ENCODE measurements around the gene ADA. TPM values are rescaled to one million over a fixed set of nuclear protein-coding genes. Genes with fewer than 3 reads are reported as not detected.
"Not testable (repeated sequence)": the region's sequence is repeated elsewhere in the genome, so short reads cannot be mapped to it uniquely, and the experiment has no call there.

Gene ADA
- total and polyA plus RNA-seq, 2 of the 13 experiments (the other 11 are each of a cell fraction or from before 2014, with no cell fraction given), result 2.5 to 11.3 TPM

DNA sequence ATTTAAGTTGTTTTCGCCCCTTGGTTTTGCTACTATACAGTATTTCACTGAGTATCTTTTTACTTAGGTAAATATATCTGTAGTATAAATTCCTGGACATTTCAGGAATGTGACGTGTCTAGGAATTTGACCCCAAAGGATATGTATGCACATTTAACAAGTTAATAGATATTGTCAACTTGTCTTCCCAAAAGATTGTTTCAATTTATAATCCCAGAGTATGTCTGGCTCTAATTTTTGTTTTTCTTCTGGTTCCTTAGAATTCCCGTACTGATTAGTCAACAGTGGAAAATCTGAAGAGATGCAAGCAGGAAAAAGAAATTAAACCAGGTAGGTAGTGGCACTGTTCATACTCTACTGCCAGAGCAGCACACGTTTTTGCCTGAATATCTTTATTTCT, 62.0 kb downstream of the ADA start:
- H3K4me3 ChIP-seq (replicated peaks in 1 of 3; ENCODE audit: insufficient read depth in 1 of 3, low read depth in 2 of 3, low read length in 3 of 3), result no peak overlapping the region
- intact Hi-C loops (cut with micrococcal nuclease; ENCODE audit: unreplicated experiment), result no loop called here
- POLR2A ChIA-PET, result no interaction called here
- in situ Hi-C loops (cut with HindIII; ENCODE audit: extremely low pct_ligation_motif_present, low pct_unique_long_range_greater_than_20kb), result no loop called here
- DNase-seq (ENCODE audit: low spot score) (no peak), FAIRE-seq (no peak), ATAC-seq (no peak)
- H3K27me3 ChIP-seq (ENCODE audit: control insufficient read depth in 1 of 2, insufficient read depth in 2 of 2, low read length in 2 of 2), result no peaks in the 10 kb centered on the region
- 89% methylated on average over 4 of the region's 4 CpGs for WGBS (ENCODE audit: low lambda C conversion rate)
- BruUV-seq (replicated peaks), result no TSS peak
- H3K9ac ChIP-seq (ENCODE audit: insufficient read depth, low read depth, low read length), result no peak overlapping the region
- H4K20me1 ChIP-seq (ENCODE audit: insufficient read depth, low read length), result no peaks in the 10 kb centered on the region
- TF ChIP-seq BCL6 (CRISPR knock-in tag; IDR thresholded peaks at IDR 0.05) (peak; percentile 42; the same call in 1 of the 2 replicates), CREBL2 (CRISPR knock-in tag; IDR thresholded peaks at IDR 0.05; ENCODE audit: borderline replicate concordance) (no peak), MYC (CRISPR knock-in tag; IDR thresholded peaks at IDR 0.05; ENCODE audit: borderline replicate concordance) (no peak), MTERF4 (CRISPR knock-in tag; IDR thresholded peaks at IDR 0.05) (no peak), EZH2 (conservative IDR thresholded peaks at IDR 0.05; ENCODE audit: low read depth, low read length) (no peak)
- H3K9me3 ChIP-seq (ENCODE audit: low read length), result no peaks in the 10 kb centered on the region
- CTCF ChIA-PET (ENCODE audit: low intra/inter-chr PET ratio, low total read pairs), result no interaction called here
- no peak overlapping the region for H3K4me2 ChIP-seq (ENCODE audit: low read depth, low read length)
- H3K27ac ChIP-seq (ENCODE audit: extremely low read length, insufficient read depth, low read length), result no peak overlapping the region
- peaks cover 4 to 14% of the 10 kb centered on the region in 2 experiments; a peak in 4 of 5 replicates for H3K36me3 ChIP-seq (replicated peaks in 1 of 2; ENCODE audit: control insufficient read depth in 1 of 2, insufficient read depth in 2 of 2, low read length in 2 of 2)
- peaks cover 11% of the 10 kb centered on the region for H3K4me1 ChIP-seq (ENCODE audit: insufficient read depth, low read length)
- no peak overlapping the region for H2AFZ ChIP-seq (ENCODE audit: low read length)
- H3K79me2 ChIP-seq (ENCODE audit: insufficient read depth, low read length), result no peaks in the 10 kb centered on the region

DNA sequence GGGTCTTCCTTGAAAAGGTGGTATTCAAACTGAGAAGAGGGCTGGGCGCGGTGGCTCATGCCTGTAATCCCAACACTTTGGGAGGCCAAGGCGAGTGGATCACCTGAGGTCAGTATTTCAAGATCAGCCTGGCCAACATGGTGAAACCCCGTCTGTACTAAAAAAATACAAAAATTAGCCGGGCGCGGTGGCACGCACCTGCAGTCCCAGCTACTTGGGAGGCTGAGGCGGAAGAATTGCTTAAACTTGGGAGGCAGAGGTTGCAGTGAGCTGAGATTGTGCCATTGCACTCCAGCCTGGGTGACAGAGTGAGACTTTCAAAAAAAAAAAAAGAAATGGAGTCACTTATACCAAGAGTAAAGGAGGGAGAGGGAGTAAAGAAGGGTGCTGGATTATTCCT, 63.2 kb downstream of the ADA start:
- intact Hi-C loops (cut with micrococcal nuclease; ENCODE audit: unreplicated experiment); H3K9ac ChIP-seq (ENCODE audit: insufficient read depth, low read depth, low read length); H3K9me3 ChIP-seq (ENCODE audit: low read length); BruUV-seq (replicated peaks); H3K79me2 ChIP-seq (ENCODE audit: insufficient read depth, low read length); H2AFZ ChIP-seq (ENCODE audit: low read length); CTCF ChIA-PET (ENCODE audit: low intra/inter-chr PET ratio, low total read pairs); in situ Hi-C loops (cut with HindIII; ENCODE audit: extremely low pct_ligation_motif_present, low pct_unique_long_range_greater_than_20kb); ATAC-seq; H3K27ac ChIP-seq (ENCODE audit: extremely low read length, insufficient read depth, low read length); H3K4me3 ChIP-seq (replicated peaks in 1 of 3; ENCODE audit: insufficient read depth in 1 of 3, low read depth in 2 of 3, low read length in 3 of 3); H3K4me2 ChIP-seq (ENCODE audit: low read depth, low read length); POLR2A ChIA-PET; FAIRE-seq; H4K20me1 ChIP-seq (ENCODE audit: insufficient read depth, low read length); H3K27me3 ChIP-seq (ENCODE audit: control insufficient read depth in 1 of 2, insufficient read depth in 2 of 2, low read length in 2 of 2); DNase-seq (ENCODE audit: low spot score): not testable (repeated sequence)
- H3K4me1 ChIP-seq (ENCODE audit: insufficient read depth, low read length), result peaks cover 11% of the 10 kb centered on the region
- peaks cover 4 to 14% of the 10 kb centered on the region in 2 experiments; a peak in 4 of 5 replicates for H3K36me3 ChIP-seq (replicated peaks in 1 of 2; ENCODE audit: control insufficient read depth in 1 of 2, insufficient read depth in 2 of 2, low read length in 2 of 2)
- WGBS (ENCODE audit: low lambda C conversion rate), result over 99% methylated on average over 9 of the region's 9 CpGs

Measured in HepG2 (cell line).